HG02623 (cell line): Measurements from ENCODE around the gene PLCL2.

ENCODE experiments used
- ATAC-seq: cut with Tn5 transposase; IDR thresholded peaks from one replicate; pipeline ENCODE4 v1.9.1; 2021; ENCODE audit warnings: moderate library complexity; ENCODE audit not compliant: unreplicated experiment

The PLCL2 gene

DNA sequence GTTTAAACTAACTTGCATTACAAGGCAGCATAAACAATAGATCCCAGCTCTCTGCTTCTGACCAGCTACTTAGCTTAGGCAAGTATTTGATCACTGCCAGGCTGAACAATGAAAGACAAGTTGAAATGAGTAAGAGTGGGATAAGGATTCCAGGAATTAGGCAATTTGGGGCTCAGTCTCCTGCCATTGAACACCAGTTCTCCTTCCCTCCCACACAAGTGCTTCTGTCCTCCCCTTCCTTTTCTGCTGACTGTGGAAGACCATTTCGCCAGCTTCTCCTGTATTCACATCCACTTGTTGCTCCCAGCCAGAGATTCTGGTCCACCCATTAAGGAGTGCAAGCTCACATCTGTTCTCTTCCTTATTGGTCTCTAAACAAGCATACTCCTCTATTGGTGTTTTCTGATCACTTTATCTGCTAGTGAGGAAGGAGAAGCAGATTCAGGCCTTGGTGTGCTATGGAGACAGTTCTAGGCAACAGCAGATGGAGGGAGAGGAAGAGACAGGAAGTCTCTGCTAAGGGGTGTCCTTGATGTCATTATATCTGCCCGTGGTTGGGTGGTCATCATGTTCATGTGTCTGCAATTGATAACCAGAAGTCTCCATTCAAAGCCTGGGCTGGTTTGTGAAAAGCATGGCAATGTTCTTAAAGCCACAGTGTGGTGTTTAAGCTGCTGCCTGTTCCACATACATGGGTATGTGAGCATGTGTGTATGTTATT lies 121.5 kb downstream of the PLCL2 start:
- no peak for ATAC-seq

DNA sequence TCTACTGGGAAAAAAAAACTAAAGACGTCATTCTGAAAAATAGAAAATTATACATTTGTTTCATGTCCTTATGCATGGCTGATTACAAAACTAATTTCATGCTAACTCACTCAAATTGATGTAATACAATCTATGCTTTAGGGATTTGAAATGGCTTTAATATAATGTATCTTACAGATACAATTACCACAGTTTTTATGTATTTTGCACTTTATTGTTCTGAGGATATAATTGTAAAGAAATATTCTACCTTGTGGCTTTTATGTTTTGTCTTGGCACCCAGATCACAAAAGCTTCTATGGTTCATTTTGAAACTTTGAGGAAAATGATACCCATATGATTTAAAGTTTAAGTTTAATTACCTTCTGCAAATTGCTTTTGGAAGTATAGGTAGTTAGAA lies 122.5 kb downstream of the PLCL2 start:
- ATAC-seq, result no peak

DNA sequence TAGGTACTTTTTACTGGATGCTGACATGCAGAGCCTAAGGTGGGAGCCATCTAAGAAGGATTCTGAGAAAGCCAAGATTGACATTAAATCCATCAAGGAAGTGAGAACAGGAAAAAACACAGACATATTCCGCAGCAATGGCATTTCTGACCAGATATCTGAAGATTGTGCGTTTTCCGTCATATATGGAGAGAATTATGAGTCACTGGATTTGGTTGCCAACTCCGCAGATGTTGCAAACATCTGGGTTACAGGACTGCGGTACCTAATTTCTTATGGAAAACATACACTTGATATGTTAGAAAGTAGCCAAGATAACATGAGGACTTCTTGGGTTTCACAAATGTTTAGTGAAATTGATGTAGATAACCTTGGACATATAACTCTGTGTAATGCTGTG lies 125.1 kb downstream of the PLCL2 start:
- no peak for ATAC-seq

DNA sequence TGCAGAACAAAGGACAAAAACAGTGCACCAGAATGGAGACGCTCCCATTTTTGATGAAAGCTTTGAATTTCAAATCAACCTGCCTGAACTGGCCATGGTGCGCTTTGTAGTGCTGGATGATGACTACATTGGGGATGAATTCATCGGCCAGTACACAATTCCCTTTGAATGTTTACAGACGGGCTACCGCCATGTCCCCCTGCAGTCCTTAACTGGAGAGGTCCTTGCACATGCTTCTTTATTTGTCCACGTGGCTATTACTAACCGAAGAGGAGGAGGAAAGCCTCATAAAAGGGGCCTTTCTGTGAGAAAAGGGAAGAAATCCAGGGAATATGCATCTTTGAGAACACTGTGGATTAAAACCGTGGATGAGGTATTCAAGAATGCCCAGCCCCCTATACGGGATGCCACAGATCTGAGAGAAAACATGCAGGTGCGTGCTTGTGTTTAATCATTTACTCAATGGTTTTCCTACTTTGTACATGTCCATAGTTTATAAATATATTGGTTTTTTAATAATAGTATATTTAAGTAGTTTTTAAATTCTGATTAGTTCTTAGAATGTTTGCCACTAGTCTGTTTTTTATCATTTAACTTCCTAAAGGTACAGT lies 127.1 kb downstream of the PLCL2 start:
- no peak for ATAC-seq

DNA sequence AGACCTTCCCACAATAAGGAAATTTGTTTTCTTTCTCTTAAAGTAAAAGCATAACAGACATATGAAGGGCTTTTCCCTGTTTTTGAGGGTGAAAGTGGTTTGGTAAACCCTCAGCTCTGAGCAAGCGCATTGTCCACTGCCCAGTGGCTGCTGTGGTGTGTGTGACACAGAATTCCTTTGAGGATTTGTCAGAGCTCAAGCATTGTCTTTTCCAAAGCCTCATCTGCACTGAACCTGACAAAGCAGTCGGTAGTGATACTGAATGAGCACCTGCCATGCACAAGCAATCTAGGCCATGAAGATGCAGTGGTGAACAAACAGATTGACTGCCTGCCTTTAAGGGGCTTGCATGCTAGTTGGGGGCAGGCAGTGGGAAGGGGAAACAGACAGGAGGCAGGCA lies 128.3 kb downstream of the PLCL2 start:
- ATAC-seq, result no peak

DNA sequence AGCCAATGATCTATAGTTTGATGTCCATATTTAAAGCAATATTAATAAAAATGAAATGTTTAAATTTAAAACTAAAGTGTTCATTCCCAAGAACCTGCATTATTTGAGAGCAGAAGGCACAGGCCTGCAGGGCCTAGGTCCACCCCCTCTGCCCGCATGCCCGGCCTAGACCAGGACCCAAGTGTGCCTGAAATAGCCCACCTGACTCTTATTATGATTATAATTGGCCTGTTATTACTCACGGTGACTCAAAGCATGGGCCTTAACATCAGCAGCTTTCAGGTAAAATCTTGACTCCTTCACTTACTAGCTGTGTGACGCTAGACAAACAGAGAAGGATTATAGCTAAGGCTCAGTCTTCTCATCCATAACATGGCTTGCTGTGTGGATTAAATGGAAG lies 128.8 kb downstream of the PLCL2 start:
- no peak for ATAC-seq

DNA sequence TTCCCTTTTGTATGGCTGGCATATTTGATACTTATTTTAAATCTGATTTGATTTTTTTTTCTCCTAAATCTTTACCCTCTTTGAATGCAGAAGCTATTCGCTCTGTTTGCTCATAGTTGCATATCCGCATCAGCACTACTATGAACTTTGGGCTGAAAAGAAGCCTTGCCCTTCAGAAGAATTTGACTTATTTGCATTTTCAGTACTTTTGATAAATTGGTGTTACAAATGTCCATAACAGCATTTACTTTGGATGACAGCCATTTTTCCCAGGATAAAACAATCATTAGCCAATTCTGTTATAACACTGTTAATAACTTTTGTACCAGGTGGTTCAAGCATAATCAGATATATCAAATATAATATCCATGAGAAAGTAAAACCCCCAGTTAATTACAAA lies 129.5 kb downstream of the PLCL2 start:
- no peak for ATAC-seq

DNA sequence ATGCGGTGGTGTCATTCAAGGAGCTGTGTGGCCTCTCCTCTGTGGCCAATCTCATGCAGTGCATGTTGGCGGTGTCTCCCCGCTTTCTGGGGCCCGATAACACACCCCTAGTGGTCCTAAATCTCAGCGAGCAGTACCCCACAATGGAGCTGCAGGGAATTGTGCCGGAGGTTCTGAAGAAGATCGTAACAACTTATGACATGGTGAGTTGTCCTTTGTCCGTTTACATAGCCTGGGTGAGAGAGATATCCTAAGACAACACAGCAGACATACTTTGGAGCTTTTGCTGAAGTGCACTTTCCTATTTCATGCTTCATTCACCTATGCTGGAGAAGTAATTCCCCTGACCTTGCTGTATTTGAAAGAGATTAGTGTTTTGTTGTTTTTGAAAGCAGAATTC lies 130.0 kb downstream of the PLCL2 start:
- no peak for ATAC-seq

DNA sequence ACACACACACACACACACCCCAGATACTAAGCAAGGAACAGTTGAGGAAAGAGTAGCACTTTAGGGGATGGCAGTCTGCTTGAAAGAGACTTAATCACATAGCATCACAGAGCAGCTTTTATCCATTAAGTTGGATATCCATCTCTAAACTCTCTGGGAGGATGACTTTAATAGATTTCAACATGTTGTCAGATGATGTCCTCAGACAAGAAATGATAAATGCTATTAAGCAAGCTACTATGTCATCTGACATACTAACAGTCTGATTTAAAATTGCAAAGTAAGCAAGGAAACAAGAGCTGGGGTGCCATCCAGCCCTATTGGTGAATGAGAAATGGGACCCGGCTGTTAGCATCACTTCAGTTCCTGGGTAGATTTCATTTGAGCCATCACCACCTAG lies 136.9 kb downstream of the PLCL2 start:
- no peak for ATAC-seq

DNA sequence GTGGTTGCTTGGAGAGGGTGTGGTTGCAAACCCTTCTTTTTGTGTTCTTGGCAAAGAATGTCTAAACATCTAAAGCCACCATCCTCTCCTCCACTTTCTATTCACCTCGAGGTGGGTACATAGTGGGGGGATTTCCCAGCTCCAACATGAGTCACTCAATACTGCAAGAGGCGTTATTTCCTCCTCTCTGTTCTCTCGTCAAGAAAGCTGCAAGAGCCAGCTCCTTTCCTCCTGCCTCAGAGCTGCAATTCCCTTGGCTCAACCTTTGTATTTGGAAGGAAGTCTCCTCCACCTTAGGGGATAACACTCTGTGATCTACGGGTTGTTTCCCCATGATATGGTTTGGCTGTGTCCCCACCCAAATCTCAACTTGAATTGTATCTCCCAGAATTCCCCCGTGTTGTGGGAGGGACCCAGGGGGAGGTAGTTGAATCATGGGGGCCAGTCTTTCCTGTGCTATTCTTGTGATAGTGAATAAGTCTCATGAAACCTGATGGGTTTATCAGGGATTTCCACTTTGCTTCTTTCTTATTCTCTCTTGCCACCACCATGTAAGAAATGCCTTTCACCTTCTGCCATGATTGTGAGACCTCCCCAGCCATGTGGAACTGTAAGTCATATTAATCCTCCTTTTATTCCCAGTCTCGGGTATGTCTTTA lies 138.4 kb downstream of the PLCL2 start:
- peak; percentile 92 for ATAC-seq

DNA sequence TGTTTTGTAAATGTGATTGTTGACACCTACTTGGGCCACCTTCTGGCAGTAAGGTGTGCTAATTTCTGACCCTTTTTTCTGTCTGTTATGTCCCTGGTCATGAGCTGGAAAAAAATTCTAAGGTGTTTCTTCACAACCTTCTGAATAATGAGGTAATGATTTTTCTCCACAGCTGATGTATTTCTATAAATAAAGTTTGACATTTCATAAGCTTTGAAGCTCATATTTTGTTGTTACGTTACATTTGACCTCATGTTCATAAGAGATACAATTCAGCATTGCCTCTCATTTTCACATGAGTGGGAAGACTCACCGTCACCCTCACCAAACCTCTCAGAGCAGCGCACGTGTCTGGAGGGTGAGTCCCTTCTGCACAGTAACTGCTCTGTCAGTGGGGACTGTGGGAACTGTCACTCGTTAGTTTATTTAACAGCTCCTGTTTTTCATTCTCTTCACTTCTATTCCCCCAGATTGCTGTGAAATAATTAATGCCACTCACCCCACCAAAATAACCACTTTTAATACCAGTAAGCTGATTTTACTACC lies 140.9 kb downstream of the PLCL2 start:
- ATAC-seq, result no peak

DNA sequence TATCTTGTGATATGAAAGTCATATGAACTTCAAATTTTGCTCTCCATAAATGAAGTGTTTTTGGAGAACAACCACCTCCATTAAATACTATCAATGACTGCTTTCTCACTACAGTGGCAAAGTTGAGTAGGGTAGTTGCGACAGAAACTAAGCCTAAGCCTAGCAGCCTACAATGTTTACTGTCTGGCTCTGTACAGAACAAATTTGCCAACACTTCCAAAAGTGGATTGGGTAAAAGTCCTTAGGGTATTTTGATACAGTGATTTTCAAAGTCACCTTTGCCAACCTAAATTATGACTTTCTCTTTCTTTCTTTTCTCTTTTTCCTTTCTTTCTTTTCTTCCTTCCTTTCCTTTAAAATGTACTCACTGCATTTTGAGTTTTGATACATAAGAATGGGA lies 142.6 kb downstream of the PLCL2 start:
- no peak for ATAC-seq

DNA sequence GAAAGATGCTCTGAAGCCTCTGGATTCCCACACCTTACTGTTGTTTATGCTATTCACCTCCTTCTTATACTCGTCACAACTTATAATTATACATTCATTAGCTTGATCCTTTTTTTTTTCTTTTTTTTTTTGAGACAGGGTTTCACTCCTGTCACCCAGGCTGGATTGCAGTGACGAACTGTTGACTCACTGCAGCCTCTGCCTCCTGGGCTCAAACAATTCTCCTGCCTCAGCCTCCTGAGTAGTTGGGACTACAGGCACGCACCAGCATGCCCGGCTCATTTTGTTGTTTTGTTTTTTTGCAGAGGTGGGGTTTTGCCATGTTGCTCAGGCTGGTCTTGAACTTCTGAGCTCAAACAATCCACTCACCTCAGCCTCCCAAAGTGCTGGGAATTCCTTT lies 143.6 kb downstream of the PLCL2 start:
- no peak for ATAC-seq

DNA sequence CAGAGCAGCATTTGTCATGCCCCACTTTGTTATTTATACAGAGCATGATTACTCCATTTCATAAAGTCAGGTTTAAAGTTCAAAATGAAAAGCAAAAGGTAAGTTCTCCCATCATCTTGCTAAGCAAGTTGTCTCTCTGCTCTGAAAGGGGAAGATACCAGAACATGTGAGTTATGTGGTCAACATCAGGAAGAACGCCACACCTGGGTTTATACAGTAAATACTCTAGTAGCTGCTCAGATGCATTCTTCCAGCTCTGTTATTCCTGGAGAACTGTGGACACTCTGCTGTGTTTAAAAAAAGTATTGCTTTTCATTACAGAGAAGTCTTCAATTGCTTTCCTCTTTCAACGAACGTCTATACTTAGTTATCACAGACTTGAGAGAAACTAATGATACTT lies 145.7 kb downstream of the PLCL2 start:
- ATAC-seq, result no peak

DNA sequence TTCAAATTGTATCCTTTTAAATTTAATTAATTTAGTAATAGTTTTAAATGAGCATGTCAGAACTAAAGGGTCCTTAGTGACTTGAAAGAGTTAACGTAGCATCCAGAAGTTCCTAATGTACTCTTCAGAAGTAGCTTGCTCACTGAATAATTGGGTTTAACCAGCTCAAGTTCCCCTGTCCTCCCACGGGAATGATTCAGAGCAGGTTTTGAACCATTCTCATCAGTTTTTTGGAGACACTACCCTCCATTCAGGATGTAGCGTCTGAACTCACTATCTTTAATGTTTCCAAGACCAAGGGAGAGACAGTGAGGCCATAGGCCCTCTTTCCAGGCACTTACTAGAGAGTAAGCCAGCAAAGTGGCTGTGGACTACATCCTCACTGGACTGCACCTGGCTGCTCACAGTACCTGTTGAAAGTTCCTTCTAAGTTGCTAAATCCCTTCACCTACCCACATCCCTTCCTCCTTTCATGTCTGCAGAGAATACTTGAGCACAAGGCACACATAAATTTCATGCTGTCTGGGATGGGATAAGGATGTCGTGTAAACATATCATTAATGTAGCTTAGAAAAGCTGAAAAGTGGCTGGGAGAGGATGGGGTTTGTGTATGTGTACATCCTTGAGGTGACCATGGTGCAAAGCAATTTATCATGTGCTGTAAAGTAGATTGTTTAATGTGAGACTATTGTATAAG lies 146.3 kb downstream of the PLCL2 start:
- no peak for ATAC-seq

DNA sequence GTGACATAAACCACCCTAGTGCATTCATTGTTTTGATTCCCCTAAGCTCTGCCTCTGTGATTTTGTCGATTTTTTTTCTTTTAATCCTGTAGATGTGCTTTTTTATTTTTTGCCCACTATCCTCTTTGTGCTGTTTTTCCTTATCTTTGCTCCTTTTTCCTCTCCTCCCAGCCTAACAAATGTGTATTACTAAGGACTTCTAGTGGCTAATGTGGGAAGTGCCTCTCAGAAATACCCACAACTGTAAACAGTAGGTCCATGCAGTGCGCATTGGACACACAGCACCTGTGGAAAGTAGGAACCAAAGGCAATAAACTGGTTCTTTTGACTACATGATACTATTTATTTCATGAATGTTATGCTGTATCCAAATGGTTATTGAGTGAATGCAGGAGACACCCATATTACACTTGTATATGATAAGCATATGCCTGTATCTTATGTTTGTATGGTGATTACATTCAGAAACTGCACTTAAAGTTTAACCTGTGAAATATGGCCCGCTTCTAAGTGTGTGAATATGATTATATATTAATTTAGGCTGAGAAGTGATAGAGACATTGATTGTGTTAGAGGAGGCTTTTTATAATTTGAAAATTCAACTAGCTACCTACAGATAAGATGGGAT lies 147.8 kb downstream of the PLCL2 start:
- ATAC-seq, result no peak

DNA sequence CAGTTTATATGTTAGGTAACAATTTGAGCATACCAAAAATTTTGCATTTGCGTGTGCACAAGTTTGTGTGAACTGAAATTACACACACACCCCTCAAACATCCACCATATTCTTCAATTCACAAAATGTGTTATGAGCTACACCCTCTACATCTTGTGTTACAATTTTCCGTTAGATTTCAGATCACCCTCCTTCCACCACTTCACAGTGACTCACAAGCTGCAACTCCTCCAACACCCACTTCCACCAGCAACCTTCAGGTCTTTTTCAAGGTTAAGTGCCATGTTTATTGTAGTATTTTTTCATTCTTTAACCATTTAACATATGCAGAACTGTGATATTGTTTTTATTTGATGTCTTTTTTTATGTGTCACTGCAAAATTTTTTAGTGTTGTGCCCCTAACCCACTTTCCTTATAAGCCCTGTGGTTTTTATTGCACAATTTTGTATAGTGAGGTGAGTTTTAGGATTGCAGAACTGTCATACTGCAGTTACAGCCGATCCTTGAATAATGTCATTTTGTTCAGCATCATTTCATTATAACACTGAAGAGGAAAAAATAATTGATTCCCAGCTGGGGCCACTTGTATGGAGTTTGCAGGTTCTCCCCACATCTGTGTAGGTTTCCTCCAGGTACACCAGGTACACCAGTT lies 148.9 kb downstream of the PLCL2 start:
- ATAC-seq, result no peak

DNA sequence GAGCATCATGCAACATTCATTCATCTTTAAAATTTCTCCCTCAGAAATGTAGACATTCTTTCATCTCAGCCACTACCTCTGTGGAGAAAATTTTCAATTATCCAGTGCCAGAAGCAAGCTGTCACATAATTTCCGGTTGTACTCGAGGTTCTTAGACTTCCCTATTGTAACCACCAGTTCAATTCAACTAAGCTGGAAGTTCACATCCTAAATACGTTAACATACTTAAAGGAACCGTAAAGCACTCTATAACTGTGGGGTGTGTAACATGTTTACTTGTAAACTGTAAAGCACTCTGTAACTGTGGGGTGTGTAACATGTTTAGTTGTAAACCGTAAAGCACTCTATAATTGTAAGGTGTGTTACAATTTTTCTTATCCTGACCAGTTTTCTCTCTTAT lies 150.3 kb downstream of the PLCL2 start:
- ATAC-seq, result no peak

DNA sequence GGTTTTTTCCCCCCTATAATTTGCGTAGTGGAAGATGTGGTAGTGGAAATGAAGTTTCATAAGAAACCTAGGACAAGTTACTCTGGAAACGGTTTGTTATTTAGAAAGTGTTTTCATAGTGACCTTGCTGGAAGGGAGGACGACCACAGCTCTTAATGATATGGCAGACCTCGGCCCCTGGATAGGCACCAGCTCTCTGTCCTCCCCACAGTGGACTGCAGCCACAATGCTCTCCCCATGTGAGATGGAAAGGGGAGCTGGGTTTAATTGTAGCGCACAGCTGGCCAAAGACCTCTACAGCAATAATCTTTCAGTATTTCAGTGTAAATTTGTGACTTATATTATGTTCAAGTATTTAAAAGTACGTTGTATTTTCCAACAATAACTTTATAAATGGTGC lies 151.2 kb downstream of the PLCL2 start:
- no peak for ATAC-seq

DNA sequence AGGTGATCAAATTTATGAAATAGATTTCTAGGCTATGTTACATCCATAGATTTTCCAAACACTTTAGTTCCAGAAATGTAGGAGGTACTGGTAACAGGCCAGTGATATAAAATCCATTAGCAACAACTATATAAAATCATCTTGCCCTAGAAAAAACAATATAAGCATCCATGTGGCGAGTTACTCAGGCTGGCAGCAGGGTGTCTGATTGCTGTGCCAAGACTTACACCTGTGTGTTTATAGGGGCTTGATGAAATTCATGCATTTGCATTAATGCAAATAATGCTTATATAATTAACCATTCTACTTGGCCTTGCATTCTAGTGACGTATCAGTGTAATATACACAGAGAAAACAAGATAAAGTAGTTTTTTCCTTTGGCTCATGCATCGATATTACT lies 153.4 kb downstream of the PLCL2 start:
- ATAC-seq, result no peak
